Measurements from ENCODE around the gene ID4.

ID4 gene, protein sequence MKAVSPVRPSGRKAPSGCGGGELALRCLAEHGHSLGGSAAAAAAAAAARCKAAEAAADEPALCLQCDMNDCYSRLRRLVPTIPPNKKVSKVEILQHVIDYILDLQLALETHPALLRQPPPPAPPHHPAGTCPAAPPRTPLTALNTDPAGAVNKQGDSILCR

DNA sequence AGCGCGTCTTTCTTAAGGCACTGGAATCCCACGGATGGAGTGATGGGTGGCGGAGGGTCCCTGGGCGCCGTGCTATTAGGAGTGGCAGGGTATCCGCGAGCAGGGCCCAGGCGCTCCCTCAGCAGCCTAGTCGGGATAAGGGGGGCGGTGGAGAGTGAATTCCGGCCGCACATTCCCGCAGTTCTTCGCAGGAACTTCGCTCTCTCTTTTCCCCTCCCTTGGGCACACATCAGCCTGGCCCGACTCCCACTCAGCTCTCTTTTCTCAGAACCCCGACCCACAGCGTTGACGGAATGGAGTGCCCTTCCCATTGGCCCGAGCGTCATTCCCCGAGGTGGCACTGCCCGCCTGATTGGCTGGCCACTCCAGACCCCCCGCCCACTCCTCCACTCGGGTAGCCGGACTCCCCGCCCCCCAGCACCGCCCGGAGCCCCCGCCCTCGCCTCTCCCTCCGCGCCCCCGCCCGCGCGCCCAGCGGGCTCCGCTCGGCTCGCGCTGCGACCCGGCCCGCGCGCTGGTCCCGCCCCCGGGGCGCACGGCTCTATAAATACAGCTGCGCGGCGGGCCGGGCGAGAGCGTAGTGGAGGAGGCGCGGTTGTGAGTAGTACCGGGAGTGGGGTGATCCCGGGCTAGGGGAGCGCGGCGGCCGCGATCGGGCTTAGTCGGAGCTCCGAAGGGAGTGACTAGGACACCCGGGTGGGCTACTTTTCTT lies at the start of gene ID4:
Gene ID4 (plus strand): TSS at position 572 of the 712 bp plus-strand sequence. CDS start 385 bp downstream, outside the sequence.
- no peak for DNase-seq

DNA sequence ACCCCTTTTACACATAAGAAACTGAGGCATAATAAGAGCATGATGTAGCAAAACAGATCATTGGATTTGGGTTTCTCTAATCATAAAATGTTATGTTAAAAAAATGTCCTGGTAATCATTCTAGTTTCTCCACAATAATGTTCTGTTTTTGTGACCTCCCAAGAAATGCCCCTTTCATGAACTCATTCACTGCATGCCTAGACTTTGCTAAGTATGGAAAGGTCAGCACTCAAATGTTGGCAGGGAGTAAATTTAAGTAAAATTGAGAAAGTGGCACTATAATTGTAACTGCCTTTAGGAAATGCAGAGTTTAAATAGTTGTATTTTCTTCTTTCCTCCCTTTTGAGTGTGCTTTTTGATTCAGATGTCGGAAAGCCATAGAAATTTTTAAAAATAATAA lies 48.5 kb upstream of the ID4 start:
- DNase-seq, result no peak

- DNase-seq, result no peak
Observed at GRCh38 chr6:19789100-19789803, 47.9 kb upstream of the ID4 start.

GRCh38 chr6:19791267-19791666 lies 45.9 kb upstream of the ID4 start:
- no peak for DNase-seq

DNA sequence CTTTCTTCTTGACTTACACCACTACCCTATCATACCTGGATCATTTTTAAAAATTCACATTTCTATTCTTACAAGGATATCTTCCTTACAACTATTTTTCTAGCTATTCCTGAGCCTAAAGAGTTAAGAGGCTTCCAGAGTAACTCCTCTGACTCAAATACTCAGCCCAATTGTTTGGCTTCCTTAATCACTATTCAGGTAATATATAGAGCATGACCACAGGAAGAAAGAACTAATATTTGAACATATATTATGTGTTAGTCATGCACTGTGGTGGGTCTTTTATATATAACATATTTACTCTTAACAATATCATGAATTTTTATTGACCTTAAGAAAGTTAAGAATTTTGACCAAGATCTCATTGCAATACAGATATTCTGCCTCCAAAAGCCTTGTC lies 42.0 kb upstream of the ID4 start:
- no peak for DNase-seq

- no peak for DNase-seq
Observed at GRCh38 chr6:19796452-19796851, 40.7 kb upstream of the ID4 start.

- no peak for DNase-seq
Observed at GRCh38 chr6:19798362-19798761, 38.8 kb upstream of the ID4 start.

DNA sequence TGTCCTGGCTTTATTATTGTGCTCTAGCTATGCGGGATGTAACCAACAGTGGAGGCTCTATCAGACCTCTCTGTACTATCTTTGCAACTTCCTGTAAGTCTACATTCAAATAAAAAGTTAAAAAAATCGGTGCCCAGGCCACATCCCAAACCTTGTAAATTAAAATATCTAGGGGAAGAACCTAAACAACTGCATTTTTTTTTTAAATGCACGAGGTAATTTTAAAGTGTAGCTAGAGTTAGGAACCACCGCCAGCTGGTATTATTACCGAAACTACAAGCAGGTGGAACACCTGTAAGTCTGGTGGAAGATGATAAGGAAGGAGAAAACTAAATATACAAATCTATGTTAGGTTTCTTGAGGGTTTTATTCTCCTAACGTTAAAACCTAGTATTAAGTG lies 34.5 kb upstream of the ID4 start:
- no peak for DNase-seq

GRCh38 chr6:19803331-19804204 lies 33.6 kb upstream of the ID4 start:
- DNase-seq, result no peak

GRCh38 chr6:19804205-19805128 lies 32.7 kb upstream of the ID4 start:
- peak; percentile 76 to 84 for DNase-seq

GRCh38 chr6:19805129-19805481 lies 32.1 kb upstream of the ID4 start:
- no peak for DNase-seq

DNA sequence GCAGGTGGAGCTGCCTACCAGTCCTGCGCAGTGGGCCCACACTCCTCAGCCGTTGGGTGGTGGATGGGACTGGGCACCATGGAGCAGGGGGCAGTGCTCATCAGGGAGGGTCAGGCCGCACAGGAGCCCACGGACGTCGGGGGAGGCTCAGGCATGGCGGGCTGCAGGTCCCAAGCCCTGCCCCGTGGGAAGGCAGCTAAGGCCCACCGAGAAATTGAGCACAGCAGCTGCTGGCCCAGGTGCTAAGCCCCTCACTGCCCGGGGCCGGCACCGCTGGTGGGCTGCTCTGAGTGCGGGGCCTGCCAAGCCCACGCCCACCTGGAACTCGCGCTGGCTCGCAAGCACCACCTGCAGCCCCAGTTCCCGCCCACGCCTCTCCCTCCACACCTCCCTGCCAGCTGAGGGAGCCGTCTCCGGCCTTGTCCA lies 30.2 kb upstream of the ID4 start:
- DNase-seq, result no peak

GRCh38 chr6:19811397-19812079 lies 25.6 kb upstream of the ID4 start:
- no peak for DNase-seq

DNA sequence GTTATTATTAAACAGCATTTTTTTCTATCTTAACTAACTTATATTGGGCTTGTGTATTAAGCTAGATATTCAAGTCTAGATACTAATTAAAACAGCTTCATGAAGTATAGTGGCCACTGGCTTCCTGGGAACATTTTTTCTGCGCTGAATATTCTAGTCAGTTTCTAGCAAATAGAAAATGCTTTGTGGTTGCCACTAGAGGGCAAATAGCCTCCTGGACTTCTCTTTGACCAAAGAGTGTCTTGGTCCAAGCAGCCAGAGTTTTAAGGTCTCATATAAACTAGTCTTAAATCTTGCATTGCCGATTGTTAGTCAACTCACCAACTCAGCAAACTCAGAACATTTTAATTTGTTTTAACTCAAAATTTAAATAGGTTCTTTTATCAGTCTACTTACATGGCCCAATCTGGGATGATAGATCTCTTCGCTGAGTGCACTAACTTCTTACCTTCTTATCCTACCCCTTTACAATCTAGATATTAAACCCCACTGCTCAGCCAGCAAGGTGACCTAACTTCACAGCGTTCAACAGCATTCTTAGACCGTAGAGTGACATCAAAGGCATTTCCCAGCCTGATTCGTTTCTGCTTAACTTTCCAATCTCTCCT lies 24.6 kb upstream of the ID4 start:
- DNase-seq, result no peak

DNA sequence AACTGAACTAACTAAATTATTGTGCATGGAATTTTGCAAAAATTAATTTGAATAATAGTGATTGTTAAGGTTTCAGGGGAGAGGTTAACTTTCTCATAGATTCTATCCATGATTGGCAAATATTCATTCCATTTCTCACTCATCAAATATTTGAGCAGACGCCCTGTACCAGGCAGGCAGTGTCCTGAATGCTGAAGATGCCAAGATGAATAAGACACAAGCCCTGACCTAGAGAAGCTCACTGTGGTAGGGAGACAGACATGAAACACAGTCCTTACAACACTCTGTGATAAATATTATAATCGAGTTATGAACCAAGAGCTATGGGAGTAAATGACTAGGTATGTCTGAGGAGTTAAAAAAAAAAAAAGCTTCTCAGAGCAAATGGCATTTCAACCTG lies 18.4 kb upstream of the ID4 start:
- no peak for DNase-seq

DNA sequence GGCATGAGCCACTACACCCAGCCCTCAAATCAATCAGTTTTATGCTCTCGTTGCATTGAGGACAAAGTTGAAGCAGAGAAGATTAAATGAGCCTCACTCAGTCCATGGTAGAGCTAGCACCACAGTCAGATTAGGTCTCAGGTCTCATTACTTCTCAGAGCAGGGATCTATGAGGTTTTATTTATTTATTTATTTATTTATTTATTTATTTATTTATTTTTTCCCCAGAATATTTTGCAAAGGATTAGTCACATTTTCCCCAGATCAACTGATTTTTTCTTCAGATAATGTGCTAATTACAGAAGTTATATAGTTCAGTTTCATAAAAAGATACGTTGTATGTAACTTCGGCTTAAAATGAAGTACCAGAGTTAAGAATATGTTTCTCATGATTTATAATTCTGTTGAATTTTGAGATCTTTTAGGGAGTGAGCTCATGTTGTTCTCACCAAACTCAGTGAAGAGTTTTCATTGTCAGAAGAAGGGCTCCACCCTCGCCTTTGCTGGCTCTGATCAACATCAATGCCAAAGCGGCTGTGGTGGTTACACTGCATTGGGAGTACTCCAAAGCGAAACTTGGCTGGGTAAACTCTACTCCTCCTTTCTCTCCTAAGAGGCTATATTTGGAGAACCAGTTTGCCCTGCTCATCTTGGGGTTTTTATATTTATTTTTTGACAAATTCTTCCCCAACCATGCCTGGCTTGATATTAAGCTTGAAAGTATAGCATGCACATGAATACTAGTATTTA lies 12.9 kb upstream of the ID4 start:
- DNase-seq, result no peak

DNA sequence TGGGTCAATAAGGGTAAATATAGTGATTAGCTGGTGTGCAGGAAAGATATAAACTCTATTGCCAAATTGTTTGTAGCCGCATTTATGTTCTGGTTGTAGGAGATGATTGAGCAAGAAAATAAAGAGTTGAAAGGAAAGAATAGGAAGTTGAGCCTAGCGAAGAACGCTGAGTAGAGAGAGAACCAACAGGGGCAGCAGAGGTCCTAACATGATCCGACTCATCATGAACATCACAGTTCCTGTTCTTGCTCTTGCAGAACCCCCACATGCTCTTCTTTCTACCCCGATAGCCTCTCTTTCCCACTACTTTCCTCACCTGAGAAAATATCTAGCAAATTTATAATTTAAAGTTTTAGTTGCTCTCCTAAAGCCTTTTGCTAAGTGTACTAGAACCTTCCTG lies 9.9 kb upstream of the ID4 start:
- DNase-seq, result no peak

- no peak for DNase-seq
Observed at GRCh38 chr6:19827903-19828302, 9.3 kb upstream of the ID4 start.

DNA sequence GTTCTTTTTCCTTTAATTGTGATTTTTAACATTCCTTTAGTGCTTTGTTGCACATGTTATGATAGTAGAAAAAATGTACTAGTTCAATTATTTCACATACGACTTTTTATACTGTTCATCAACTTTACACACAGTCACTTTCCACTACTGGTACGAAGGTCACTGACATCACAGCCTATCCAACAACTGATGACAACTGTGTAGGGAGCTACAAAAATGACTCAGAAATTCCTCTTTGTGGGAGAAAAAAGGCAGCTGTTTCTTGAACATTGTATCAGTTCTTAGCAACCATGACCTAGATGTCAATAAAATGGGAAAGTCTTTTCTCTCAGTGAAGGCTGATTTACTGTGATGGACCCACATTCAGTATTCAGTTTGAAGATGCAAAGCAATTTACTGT lies 7.0 kb upstream of the ID4 start:
- DNase-seq, result no peak

DNA sequence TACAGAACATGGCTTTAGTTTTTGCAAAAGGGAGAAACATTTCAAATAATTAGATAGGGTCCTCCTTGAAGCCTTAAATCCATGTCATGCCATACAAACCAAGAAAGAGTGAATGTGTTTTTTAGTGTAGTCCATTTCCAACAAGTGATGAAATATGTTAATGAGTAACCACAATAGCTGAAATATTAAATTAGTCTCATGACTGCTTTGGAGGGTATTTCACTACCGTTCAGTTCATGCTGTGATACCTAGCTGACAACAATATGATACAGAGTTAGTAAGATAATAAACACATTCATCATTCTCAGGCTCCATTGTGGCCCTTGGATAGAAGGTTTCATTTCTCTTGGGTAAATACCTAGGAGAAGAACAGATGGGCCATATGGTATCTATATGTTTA lies 5.8 kb upstream of the ID4 start:
- no peak for DNase-seq

All from activated T-cell treated with anti-CD3 and anti-CD28 coated beads, Interleukin-2, amount 50 U/mL, for 48 hours (primary cell).